Neutrophil (primary cell): Measurements from ENCODE around the gene GMDS.

Experiments
- H3K27ac ChIP-seq: fragments of 200-600 bp; sonication (generic); 2 replicates; pipeline ENCODE4 v1.5.1; 2016; ENCODE audit warnings: mild to moderate bottlenecking, moderate library complexity
- H3K27me3 ChIP-seq: fragments of 200-600 bp; sonication (generic); 2 replicates; pipeline ENCODE4 v1.6.0; 2016; ENCODE audit warnings: mild to moderate bottlenecking
- H3K36me3 ChIP-seq: fragments of 200-600 bp; sonication (generic); 2 replicates; pipeline ENCODE4 v1.5.1; 2017
- H3K4me1 ChIP-seq, 2 experiments: fragments of 200-600 bp in 1 of 2; sonication (generic) in 1 of 2; 1 replicate in 1 of 2; 2 replicates in 1 of 2; pipeline versions ENCODE4 v1.5.1 to v1.6.1; 2013 to 2016; ENCODE audit warnings: low read depth in 1 of 2, low read length in 1 of 2, mild to moderate bottlenecking in 1 of 2, moderate library complexity in 1 of 2; ENCODE audit not compliant: control insufficient read depth in 1 of 2, insufficient read depth in 1 of 2
- H3K4me3 ChIP-seq, 2 experiments: fragments of 200-600 bp in 1 of 2; sonication (generic) in 1 of 2; 1 replicate in 1 of 2; 2 replicates in 1 of 2; pipeline ENCODE4 v1.5.1; 2013 to 2016; ENCODE audit warnings: low read depth in 1 of 2, low read length in 1 of 2, mild to moderate bottlenecking in 1 of 2, moderate library complexity in 1 of 2
- H3K9me3 ChIP-seq: fragments of 200-600 bp; sonication (generic); 2 replicates; pipeline ENCODE4 v1.5.1; 2016
- CTCF ChIP-seq: fragments of 200-600 bp; sonication (generic); IDR thresholded peaks from 2 replicates; pipeline ENCODE4 v1.5.1; 2016; ENCODE audit warnings: antibody characterized with exemption

The GMDS gene

GRCh38 chr6:1615151-1615852, 630.1 kb downstream of the GMDS start:
- Histone ChIP-seq H3K4me3 (no peak overlapping the region), H3K27me3 (peaks cover 100% of the 10 kb centered on the region), H3K36me3 (no peaks in the 10 kb centered on the region), H3K9me3 (no peaks in the 10 kb centered on the region), H3K27ac (no peak overlapping the region), H3K4me1 (peaks cover 37 to 58% of the 10 kb centered on the region in 2 experiments)
- TF ChIP-seq CTCF = no peak

GRCh38 chr6:1614448-1615150, 630.8 kb downstream of the GMDS start:
- Histone ChIP-seq H3K9me3 (no peaks in the 10 kb centered on the region), H3K27ac (no peak overlapping the region), H3K4me1 (peaks cover 30 to 51% of the 10 kb centered on the region in 2 experiments), H3K4me3 (peak overlapping the region; percentile 32 to 55), H3K36me3 (no peaks in the 10 kb centered on the region), H3K27me3 (peaks cover 100% of the 10 kb centered on the region)
- TF ChIP-seq CTCF = no peak

- no peak for TF ChIP-seq CTCF
- Histone ChIP-seq H3K27me3 (peaks cover 99% of the 10 kb centered on the region), H3K27ac (no peak overlapping the region), H3K36me3 (no peaks in the 10 kb centered on the region), H3K4me3 (peak overlapping the region; percentile 32 to 55), H3K4me1 (peaks cover 35 to 51% of the 10 kb centered on the region in 2 experiments), H3K9me3 (no peaks in the 10 kb centered on the region)
Observed at GRCh38 chr6:1613688-1614447, 631.5 kb downstream of the GMDS start.

- H3K4me1 ChIP-seq = peaks cover 40 to 57% of the 10 kb centered on the region in 2 experiments
- no peaks in the 10 kb centered on the region for H3K36me3 ChIP-seq
- no peaks in the 10 kb centered on the region for H3K9me3 ChIP-seq
- H3K27ac ChIP-seq = no peak overlapping the region
- H3K27me3 ChIP-seq = peaks cover 99% of the 10 kb centered on the region
- TF ChIP-seq CTCF = no peak
- H3K4me3 ChIP-seq = peak overlapping the region in 1 of 2 experiments; percentile 55
Observed at GRCh38 chr6:1613346-1613687, 632.1 kb downstream of the GMDS start.

- peaks cover 44 to 60% of the 10 kb centered on the region in 2 experiments for H3K4me1 ChIP-seq
- H3K9me3 ChIP-seq = no peaks in the 10 kb centered on the region
- TF ChIP-seq CTCF = no peak
- H3K36me3 ChIP-seq = no peaks in the 10 kb centered on the region
- H3K27me3 ChIP-seq = peaks cover 99% of the 10 kb centered on the region
- no peak overlapping the region for H3K4me3 ChIP-seq
- no peak overlapping the region for H3K27ac ChIP-seq
Observed at GRCh38 chr6:1612974-1613306, 632.5 kb downstream of the GMDS start.
